GM12878 (cell line): Measurements from ENCODE around the gene ALOXE3.

Experiments
- EP300 ChIP-seq, 2 experiments: fragments of 150-350 bp in 1 of 2; IDR thresholded peaks; 2 replicates each; pipeline ENCODE4 v1.6.1; 2011 to 2012; ENCODE audit warnings: low read depth in 2 of 2, low read length in 2 of 2, borderline replicate concordance in 1 of 2, improper control_type of control experiment in 1 of 2, inconsistent platforms in 1 of 2; ENCODE audit not compliant: control insufficient read depth in 1 of 2
- GABPA ChIP-seq: IDR thresholded peaks from 2 replicates; pipeline ENCODE4 v1.6.1; 2014; ENCODE audit warnings: antibody characterized with exemption, low read depth, mild to moderate bottlenecking, inconsistent platforms
- KDM1A ChIP-seq: fragments of 200-600 bp; sonication (generic); IDR thresholded peaks from 2 replicates; pipeline ENCODE4 v1.6.1; 2016; ENCODE audit warnings: borderline replicate concordance
- POLR2A ChIP-seq: IDR thresholded peaks from 2 replicates; pipeline ENCODE4 v1.6.1; 2011; ENCODE audit warnings: low read depth, mild to moderate bottlenecking, low read length
- TF ChIP-seq, protein P1 (sequence below): fragments of 150-350 bp; IDR thresholded peaks from 2 replicates; pipeline ENCODE4 v1.6.1; 2016; ENCODE audit warnings: low read depth, low read length
- TF ChIP-seq, protein P2 (sequence below): fragments of 450-650 bp; IDR thresholded peaks from 2 replicates; pipeline ENCODE4 v1.6.1; 2016; ENCODE audit warnings: mild to moderate bottlenecking
- TF ChIP-seq, protein P3 (sequence below): IDR thresholded peaks from 2 replicates; pipeline ENCODE4 v1.6.1; 2012; ENCODE audit warnings: low read depth, low read length, improper control_type of control experiment

DNA sequence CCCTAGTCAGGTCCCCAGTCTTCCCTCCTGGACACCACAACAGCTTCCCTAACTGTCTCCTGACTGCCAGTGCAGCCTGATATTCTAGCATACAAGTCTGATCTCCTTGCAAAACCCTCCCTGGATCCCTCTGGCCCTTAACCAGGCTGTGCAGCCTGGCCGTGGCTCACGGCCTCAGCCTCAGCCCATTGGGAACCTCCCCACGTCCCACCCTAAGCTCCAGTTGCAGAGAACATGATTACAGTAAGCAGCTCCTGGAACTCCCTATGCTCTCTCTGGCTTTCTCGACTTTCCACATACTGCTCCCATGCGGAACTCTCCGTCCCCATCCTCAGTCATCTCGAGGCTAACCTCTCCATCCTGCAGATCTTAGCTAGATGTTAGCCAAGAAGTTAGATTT, 43.8 kb downstream of the ALOXE3 start:
- TF ChIP-seq EP300 (IDR thresholded peaks at IDR 0.05; ENCODE audit: borderline replicate concordance in 1 of 2, control insufficient read depth in 1 of 2, low read depth in 2 of 2, low read length in 2 of 2) (no peak), POLR2A (no peak), GABPA (no peak), KDM1A (no peak)
- TF ChIP-seq, protein P1, sequence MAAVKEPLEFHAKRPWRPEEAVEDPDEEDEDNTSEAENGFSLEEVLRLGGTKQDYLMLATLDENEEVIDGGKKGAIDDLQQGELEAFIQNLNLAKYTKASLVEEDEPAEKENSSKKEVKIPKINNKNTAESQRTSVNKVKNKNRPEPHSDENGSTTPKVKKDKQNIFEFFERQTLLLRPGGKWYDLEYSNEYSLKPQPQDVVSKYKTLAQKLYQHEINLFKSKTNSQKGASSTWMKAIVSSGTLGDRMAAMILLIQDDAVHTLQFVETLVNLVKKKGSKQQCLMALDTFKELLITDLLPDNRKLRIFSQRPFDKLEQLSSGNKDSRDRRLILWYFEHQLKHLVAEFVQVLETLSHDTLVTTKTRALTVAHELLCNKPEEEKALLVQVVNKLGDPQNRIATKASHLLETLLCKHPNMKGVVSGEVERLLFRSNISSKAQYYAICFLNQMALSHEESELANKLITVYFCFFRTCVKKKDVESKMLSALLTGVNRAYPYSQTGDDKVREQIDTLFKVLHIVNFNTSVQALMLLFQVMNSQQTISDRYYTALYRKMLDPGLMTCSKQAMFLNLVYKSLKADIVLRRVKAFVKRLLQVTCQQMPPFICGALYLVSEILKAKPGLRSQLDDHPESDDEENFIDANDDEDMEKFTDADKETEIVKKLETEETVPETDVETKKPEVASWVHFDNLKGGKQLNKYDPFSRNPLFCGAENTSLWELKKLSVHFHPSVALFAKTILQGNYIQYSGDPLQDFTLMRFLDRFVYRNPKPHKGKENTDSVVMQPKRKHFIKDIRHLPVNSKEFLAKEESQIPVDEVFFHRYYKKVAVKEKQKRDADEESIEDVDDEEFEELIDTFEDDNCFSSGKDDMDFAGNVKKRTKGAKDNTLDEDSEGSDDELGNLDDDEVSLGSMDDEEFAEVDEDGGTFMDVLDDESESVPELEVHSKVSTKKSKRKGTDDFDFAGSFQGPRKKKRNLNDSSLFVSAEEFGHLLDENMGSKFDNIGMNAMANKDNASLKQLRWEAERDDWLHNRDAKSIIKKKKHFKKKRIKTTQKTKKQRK, result no peak
- TF ChIP-seq, protein P2, sequence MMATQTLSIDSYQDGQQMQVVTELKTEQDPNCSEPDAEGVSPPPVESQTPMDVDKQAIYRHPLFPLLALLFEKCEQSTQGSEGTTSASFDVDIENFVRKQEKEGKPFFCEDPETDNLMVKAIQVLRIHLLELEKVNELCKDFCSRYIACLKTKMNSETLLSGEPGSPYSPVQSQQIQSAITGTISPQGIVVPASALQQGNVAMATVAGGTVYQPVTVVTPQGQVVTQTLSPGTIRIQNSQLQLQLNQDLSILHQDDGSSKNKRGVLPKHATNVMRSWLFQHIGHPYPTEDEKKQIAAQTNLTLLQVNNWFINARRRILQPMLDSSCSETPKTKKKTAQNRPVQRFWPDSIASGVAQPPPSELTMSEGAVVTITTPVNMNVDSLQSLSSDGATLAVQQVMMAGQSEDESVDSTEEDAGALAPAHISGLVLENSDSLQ, result no peak
- TF ChIP-seq, protein P3, sequence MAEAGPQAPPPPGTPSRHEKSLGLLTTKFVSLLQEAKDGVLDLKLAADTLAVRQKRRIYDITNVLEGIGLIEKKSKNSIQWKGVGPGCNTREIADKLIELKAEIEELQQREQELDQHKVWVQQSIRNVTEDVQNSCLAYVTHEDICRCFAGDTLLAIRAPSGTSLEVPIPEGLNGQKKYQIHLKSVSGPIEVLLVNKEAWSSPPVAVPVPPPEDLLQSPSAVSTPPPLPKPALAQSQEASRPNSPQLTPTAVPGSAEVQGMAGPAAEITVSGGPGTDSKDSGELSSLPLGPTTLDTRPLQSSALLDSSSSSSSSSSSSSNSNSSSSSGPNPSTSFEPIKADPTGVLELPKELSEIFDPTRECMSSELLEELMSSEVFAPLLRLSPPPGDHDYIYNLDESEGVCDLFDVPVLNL, result no peak
